Activated CD8-positive, alpha-beta memory T cell treated with anti-CD3 and anti-CD28 coated beads for 1 hour (primary cell): Measurements from ENCODE around the gene KDM4B.
"Not testable (repeated sequence)": the region's sequence is repeated elsewhere in the genome, so short reads cannot be mapped to it uniquely, and the experiment has no call there.

Experiments
- DNase-seq, 2 donors: peaks; one replicate each; pipeline ENCODE4 v3.0.0-alpha.2; 2020; ENCODE audit warnings: low read depth in 1 of 2; ENCODE audit errors: extremely low read depth in 1 of 2

Gene KDM4B

GRCh38 chr19:4967738-4968461 lies 1.0 kb upstream of the KDM4B start:
- DNase-seq, result no peak

GRCh38 chr19:4969292-4969771 lies 419 bp downstream of the KDM4B start:
- DNase-seq, result no peak

- no peak for DNase-seq
These were observed 1.0 kb downstream of the KDM4B start for GRCh38 chr19:4969772-4970531.

GRCh38 chr19:4970558-4971423 lies 1.9 kb downstream of the KDM4B start:
- DNase-seq, result no peak

- no peak for DNase-seq
These were observed 2.5 kb downstream of the KDM4B start for GRCh38 chr19:4971424-4971793.

- no peak for DNase-seq
These were observed 3.0 kb downstream of the KDM4B start for GRCh38 chr19:4971816-4972495.

- DNase-seq, result no peak
These were observed 3.8 kb downstream of the KDM4B start for GRCh38 chr19:4972509-4973230.

- no peak for DNase-seq
These were observed 6.1 kb downstream of the KDM4B start for GRCh38 chr19:4974880-4975469.

- not testable (repeated sequence) for DNase-seq
These were observed 6.7 kb downstream of the KDM4B start for GRCh38 chr19:4975601-4976000.

- DNase-seq, result no peak
These were observed 7.7 kb downstream of the KDM4B start for GRCh38 chr19:4976401-4977298.

GRCh38 chr19:4977299-4978174 lies 8.6 kb downstream of the KDM4B start:
- DNase-seq, result no peak

- DNase-seq, result no peak
These were observed 10.4 kb downstream of the KDM4B start for GRCh38 chr19:4979211-4979807.

GRCh38 chr19:4980067-4980466 lies 11.2 kb downstream of the KDM4B start:
- DNase-seq, result no peak

- no peak for DNase-seq
These were observed 12.1 kb downstream of the KDM4B start for GRCh38 chr19:4980838-4981680.

- no peak for DNase-seq
These were observed 12.7 kb downstream of the KDM4B start for GRCh38 chr19:4981681-4981958.

GRCh38 chr19:4983346-4984105 lies 14.6 kb downstream of the KDM4B start:
- no peak for DNase-seq
